GM18511 (cell line): ENCODE results near the gene MTPN.

Experiments
- ATAC-seq: cut with Tn5 transposase; IDR thresholded peaks from one replicate; pipeline ENCODE4 v1.9.1; 2021; ENCODE audit warnings: mild to moderate bottlenecking, moderate library complexity; ENCODE audit not compliant: unreplicated experiment

MTPN gene

DNA sequence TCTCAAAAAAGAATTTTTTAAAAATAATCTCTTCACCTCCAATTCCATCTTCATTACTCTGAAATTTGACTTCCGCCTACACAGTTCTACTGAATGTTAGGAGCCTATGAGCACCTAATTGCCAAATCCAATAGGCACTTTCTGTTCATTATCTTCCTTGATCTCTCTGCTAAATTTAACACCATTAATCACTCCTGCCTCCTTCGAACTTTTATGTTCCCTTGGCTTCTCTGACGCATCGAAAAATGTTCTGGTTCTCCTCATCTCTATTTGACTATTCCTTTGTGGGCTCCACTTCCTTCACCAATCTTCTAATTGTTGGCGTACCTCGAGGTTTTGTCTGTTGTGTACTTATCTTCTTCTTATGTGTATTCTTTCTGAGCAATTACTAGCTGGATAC, 87.3 kb downstream of the MTPN start:
- no peak for ATAC-seq

GRCh38 chr7:135888740-135889139, 88.4 kb downstream of the MTPN start:
- no peak for ATAC-seq

GRCh38 chr7:135886345-135887132, 90.6 kb downstream of the MTPN start:
- ATAC-seq = no peak

DNA sequence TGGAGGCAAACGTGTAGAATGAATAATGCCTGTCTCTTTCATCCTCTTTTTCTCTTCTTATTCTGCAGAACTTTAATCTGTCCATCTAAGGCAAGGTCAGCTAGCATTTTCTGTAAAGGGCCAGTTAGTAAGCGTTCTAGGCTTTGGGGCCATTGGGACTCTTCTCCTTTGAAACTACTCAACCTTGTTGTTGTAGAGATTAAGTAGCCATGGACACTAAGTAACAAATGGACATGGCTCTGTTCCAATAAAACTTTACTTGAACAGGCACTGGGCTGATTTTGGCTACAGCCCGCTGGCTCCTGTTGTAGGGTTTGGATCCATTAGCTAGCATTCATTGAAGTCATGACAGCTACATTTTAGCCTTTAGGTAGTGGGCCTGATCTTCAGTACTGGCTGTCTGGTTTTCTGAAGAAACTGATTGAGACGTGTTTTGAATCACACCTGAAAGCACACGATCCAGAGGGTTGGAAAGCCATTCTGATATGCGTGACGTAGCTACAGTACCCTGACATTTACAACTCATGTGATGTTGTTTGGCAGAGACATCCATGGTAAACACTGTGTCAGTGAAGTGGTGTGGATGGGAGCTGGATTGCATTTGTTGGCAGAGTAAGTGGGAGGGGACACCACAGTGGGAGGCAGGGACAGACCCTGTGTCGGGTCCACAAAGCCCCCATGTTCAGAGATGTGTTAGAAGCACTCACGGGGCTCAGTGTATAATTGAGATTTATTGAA, 92.5 kb downstream of the MTPN start:
- no peak for ATAC-seq

DNA sequence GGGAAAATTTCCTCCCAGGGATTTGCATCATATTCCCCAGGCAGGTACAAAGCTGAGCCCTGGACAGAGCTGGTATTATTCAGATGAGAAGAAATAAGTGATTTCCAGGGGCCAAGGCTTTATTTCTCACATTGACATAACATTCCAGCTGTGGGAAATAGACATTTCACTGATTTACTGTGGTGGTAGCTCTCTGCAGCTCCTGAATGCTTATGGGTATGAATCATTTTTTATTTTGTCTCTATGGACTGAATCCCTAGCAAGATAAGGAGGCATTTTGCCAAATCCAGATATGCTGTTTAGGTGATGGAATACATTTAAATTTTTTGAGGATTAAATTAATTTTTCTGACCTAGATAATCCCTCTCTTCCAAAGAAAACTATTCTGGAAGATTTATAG, 97.9 kb downstream of the MTPN start:
- no peak for ATAC-seq

DNA sequence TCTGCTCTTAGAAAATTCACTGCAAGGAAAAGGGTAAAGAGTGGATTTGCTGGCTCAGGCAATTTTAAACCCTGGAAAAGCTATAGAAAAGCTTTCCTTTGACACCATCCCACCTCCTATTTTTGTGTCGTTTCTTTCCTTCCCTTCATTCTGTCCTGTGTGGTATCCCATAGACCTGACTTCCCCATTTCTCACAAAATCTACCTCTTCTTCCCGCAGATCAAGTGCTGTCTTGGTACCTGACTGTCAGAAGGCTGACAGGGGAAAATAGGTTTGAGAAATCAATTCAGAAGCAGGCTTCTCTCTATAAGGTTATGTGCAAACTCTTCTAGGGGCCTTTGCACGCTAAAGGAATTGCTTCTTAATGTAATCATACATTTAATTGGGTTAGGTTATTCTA, 98.9 kb downstream of the MTPN start:
- ATAC-seq = no peak

DNA sequence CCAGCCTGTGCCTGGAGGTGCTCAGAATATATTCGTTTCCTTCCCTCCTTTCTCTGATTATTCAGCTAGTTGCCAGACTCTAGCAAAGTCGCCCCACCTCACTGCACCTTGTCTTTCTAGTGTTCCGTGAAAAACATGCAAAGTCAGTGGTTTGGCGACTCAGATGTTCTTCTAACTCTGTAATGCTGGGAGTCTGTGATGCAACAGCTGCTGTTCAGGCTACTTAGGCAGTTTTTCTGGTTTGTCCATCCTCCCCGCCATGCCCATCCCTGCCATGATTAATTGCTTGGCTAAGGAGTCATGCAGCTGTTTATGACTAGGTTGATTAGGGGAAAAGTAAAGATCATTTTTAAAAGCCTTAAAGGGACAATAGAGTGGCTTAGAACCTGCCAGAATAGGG, 99.4 kb downstream of the MTPN start:
- ATAC-seq = no peak
